Muscle of back (tissue), 11 donors: ENCODE results near the gene RNF175. TPM values are rescaled to one million over a fixed set of nuclear protein-coding genes. Genes with fewer than 3 reads are reported as not detected.

Source experiments
- DNase-seq, 3 donors: peaks; one replicate each; pipeline versions ENCODE4 v3.0.0 to v3.0.0-alpha.2; 2013
- polyA plus RNA-seq, 10 donors: library from polyadenylated mRNA; unstranded; fragments of 120-200 nt; gene quantifications; one replicate each; pipeline ENCODE4 v1.2.1, GENCODE V29; 2013; ENCODE audit not compliant: insufficient read length in 10 of 10

RNF175 gene
- polyA plus RNA-seq, 10 donors, result 0.48 to 3.5 (median 1.1) TPM

- DNase-seq, result peak in 2 of 3 donors; percentile 37 to 78
Observed at GRCh38 chr4:153785910-153786721, 26.3 kb upstream of the RNF175 start.

- no peak for DNase-seq
Observed at GRCh38 chr4:153784166-153784699, 24.4 kb upstream of the RNF175 start.

DNA sequence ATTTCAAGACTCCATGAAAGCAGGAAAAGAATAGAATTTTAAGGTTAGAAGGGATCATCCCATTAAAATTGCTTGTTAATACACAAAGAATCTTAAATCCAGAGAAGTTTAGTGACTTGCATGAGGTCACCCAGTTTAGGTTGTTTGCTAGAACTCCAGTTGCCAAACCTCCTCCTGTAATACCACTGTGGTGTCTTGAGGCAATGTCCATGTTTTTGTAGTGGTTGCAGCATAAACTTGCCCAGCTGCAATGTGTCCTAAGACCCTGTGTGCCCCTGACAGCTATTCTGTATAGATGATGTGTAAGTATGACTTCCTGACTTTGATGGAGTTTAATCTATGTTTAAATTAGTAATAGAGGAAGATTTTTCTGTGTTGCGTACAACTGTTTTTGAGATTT is 22.8 kb upstream of the RNF175 start:
- no peak for DNase-seq

- peak; percentile 31 to 78 (median 74) for DNase-seq
Observed at GRCh38 chr4:153781717-153782416, 22.0 kb upstream of the RNF175 start.

- DNase-seq, result no peak
Observed at GRCh38 chr4:153781280-153781679, 21.5 kb upstream of the RNF175 start.

- no peak for DNase-seq
Observed at GRCh38 chr4:153780876-153781275, 21.1 kb upstream of the RNF175 start.

DNA sequence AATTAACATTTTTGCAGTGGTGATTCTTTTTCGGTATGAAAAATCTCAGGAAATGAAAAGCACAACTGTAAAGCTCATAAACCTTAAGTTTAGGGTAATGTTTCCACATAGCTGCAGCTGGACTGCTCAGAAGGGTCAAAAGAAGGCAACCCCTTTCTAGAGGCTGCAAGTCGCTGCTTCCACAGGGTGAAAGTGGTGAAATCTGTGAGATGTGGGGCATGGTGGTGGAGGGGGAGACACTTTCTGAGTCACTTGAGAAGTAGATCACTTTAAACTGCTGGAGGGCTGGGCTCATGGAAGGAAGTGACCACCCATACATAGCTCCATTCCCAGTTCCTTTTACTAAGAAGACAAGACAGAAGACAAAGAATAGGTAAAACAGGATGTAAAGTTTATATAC is 20.4 kb upstream of the RNF175 start:
- no peak for DNase-seq

- no peak for DNase-seq
Observed at GRCh38 chr4:153778383-153778782, 18.6 kb upstream of the RNF175 start.

- no peak for DNase-seq
Observed at GRCh38 chr4:153777421-153777820, 17.6 kb upstream of the RNF175 start.

DNA sequence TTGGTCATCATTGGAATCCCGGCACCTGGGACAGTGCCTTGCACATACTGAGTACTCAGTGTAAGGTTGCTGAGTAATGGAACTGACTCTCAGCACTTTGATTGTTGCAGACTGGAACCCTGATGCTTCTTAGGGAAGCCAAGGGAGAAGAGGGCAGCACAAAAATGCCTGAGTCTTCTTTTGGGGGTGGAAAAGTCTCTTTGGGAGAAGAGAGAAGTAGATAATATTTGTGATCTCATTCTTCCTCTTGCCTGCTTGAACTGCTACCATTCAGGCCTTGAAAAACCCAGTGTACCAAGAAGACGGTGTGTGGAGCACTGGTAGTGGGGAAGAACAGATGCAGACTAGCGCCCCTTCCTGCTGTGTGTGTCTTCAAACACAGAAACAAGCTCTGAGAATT is 16.8 kb upstream of the RNF175 start:
- no peak for DNase-seq

DNA sequence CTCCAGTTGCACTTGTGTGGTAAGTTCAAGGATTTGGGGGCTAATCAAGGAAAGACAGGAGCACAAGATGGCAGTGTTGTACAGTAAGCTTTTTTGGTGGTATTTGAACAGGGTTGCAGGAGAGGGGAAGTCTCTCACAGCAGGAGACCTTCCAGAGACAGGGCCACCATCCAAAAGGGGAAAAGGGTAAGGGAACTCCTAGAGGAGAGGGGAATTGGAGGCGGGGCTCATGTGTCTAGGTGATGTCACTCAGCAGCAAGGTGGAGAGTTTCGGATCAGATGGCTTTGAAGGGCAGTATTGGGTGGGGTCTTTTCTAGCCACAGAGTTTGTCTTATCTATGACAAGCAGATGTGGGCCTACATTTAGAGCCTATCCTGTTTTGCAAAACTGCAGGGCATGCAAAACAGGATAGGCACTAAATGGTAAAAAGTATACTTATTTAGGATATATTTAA is 13.4 kb upstream of the RNF175 start:
- DNase-seq, result no peak

- no peak for DNase-seq
Observed at GRCh38 chr4:153771046-153771445, 11.2 kb upstream of the RNF175 start.

DNA sequence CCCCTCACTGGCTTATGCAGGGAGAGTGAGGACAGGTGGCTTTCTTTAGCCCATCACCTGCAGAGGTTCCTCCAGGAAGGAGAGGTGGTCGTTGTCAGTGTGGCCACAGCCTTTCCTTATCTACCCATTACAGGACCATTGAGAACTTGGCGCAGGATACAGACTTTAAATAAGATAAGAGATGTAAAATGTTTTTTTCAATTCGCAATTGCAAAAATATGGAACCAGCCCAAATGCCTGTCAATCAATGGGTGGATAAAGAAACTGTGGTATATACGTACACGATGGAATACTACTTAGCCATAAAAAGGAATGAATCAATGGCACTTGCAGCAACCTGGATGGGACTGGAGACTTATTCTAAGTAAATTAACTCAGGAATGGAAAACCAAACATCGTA is 6.9 kb upstream of the RNF175 start:
- DNase-seq, result no peak

DNA sequence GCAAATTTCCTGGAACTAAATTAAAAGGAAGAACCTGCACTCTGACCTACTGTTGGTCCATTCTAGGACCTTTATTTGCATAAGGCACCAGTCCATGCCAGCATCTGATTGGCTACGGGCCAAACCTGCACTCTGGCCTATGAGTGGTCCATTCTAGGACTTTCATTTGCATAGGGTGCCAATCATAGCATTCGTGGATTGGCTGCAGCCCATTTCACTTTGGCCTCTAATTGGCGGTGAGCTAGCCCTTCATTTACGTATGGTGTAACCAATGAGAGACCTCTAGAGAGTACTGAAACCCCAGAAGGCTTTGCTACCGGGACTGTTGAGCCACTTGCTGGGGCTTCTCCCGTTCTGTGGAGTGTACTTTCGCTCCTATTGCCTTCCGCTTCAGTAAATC is 6.1 kb upstream of the RNF175 start:
- no peak for DNase-seq

DNA sequence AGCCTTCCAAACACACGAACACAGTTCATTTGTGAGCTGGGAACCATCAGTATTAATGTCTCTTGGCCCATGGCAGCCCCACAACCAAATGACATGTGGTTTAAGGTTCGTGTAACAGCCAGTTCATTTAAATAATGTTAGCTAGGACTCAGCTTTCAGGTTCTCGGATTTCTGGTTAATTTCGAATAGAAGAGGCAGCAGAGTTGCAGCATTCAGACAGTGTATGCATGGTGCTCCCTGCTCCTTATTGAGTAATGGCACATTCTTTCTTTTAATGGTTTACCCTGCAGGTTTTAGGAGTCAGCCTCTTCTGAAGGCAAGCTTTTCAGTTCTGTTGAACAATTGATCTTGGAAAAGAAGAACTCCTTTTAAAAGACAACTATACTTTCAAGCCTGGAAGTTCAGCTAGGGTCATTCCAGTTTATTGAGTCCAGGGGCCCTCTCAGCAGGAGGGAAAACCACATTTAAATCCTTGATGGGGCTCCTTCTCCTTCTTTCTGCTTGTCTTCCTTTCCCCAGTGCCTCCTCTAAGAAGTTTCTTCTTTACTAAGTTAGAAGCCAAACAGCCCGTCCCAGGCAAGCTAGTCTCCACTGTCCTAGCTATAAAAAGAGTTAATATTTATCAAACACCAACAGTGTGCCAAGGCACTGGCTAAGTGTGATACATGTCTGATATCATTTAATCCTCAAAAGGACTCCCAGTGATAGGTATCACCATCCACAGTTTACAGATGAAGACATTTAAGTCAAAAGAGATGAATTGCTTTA is 5.0 kb upstream of the RNF175 start:
- DNase-seq, result no peak

DNA sequence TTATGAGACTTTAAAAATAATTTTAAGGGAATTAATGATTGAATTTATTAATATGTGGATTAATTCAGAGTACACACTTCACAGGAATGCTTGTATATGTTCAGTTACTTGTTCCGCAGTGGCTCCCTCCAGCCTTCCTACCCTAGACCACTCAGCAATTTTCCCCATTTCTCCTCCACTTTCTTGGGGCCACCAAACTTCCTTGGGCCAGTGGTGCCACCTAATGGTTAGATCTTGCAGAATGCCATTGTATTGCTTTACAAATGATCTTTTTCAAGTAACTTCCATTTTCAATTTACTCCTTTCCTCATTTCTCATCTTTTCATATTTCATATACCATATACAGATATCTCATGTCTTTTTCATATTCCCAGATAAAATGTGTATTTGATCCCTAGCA is 3.6 kb upstream of the RNF175 start:
- no peak for DNase-seq

GRCh38 chr4:153758688-153759406 is 977 bp downstream of the RNF175 start:
- no peak for DNase-seq

- DNase-seq, result no peak
Observed at GRCh38 chr4:153758136-153758535, 1.7 kb downstream of the RNF175 start.

DNA sequence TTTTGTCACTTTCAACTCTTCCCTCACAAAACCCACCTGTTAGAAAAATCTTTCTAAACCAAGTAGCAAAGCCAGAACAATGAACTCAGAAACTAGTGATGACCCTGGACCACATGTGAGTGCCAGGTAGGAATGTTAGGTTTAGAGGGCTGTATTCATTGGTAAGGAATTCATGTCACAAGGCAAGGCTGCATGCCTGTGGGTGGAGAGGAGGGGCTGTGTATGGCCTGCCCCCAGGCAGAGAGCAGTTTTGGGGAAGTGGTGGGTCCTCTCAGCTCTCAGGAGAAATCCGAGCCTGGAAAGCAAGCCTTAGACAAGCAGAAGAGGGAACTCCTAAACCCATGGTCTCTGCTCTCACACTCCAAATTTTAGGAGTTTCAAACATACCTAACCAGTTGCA is 2.4 kb downstream of the RNF175 start:
- no peak for DNase-seq

DNA sequence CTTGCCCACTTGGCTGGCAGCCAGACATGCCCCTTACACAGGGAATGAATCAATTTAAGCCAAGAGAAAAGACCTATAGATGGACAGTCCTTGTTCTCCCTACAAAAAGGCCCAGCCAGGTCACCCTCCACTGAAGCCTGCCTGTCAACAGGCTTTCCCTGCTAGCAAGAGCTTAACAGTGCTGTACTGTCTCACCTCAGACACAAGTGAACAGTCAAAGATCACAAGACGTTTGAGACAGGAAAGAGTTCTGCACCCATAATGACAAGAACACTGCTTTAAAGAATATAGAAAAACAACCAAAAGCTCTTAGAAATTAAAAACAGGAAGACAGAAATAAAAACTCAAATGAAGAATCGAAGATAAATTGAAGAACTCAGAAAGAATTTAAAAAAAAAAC is 4.6 kb downstream of the RNF175 start:
- DNase-seq, result no peak

GRCh38 chr4:153750197-153750817 is 9.5 kb downstream of the RNF175 start:
- peak; percentile 67 to 81 (median 73) for DNase-seq
